ENCODE results near the gene GSG1L.

Gene GSG1L

DNA sequence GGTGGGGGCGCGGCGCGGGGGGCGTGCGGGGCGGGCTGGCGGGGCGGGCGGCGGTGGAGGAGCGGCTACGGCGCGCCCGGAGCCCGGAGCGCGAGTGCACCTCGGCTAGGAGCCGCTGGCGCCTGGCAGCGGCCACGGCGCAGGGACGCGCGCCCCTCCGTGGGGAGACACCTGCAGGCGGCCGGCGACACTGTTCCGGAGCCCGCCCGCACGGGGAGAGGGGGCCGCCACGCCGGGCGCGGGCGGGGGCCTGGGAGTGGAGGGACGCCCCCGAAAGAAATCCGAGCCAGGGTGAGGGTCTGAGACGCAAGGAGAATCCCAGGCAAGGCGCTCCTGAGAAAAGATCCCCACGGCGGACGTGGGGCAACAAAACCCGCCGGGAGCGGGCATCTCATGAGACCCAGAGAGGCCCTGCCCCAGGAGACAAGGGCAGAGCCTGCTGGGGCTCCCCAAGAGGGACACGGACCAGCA is at the start of gene GSG1L:
GSG1L (minus strand) TSS at position 124 of the 471 bp plus-strand sequence. CDS start 290 bp downstream, outside the sequence.
- no peak for DNase-seq (ENCODE audit: low read depth in 2 of 2, low spot score in 1 of 2)

DNA sequence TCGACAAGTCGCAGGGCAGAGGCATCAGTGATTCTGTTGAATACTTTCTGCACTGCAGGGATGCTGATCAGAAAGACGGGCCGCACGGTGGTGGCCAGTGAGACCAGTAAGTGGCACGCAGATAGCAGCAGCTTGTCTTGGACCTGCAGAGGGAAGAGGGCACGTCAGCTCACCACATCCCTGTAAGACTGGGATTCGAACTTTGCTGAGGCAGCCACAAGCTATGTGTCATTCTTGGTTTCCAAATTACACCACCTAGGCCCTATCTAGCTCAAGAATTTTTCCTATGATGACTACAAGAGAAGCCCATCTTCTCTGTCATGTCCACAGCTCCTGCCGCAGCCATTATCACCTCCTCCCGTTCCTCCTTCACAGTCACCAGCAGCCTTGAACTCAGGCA is 49.4 kb upstream of the GSG1L start:
- DNase-seq (ENCODE audit: low read depth in 2 of 2, low spot score in 1 of 2): no peak

DNA sequence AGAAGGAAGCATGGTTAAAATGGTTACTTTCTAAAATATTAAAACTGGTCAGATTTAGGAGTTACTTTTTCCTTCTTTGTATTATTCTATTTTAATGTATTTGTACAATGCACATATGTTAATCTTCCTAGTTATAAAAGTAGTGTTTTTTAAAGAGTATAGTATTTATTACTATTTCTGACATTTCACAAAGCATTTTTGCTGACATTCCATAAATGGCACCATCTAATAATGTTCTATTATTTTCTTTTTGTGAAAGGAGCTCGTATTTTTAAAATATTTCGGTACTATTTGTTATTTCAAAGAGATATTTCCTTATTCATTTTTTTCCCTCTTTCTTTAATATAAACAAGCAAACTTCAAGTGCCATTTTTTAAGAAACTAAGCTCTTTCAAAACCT is 47.5 kb upstream of the GSG1L start:
- DNase-seq (ENCODE audit: low read depth in 2 of 2, low spot score in 1 of 2): no peak

DNA sequence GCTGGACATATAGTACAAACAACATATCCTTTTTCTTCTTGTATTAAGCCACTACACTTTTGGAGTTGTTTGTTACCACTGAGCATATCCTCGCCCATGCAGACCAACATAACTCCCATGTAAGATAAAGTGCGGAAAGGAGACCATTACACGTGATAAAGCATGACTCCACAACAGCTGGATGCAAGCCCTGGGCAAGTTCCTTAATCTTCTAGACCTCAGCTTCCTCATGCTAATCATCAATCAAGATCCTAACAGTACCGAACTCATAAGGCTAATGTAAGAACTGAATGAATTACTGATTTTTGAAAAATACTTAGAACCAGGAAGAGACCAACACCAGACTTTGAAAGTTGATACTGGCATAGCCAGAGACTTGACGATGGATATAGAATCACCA is 47.0 kb upstream of the GSG1L start:
- no peak for DNase-seq (ENCODE audit: low read depth in 2 of 2, low spot score in 1 of 2)

DNA sequence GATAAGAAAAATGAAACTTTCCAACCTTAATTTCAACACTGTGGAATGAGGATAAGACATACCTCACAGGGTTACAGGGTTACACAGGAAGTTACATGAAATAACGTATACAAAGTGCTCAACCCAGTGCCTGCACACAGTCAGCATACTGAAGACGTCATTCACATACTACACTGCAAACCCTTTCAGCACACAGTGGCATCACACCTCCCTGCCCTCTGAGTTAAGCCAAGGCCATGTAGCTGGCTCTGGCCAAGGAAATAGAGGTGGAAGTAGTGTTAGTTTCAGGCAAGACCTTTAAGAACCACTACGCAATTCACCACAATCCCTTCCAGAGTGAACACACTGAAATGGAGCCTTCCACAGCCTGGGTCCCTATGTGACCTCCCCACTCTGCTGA is 46.6 kb upstream of the GSG1L start:
- DNase-seq (ENCODE audit: low read depth in 2 of 2, low spot score in 1 of 2): no peak

DNA sequence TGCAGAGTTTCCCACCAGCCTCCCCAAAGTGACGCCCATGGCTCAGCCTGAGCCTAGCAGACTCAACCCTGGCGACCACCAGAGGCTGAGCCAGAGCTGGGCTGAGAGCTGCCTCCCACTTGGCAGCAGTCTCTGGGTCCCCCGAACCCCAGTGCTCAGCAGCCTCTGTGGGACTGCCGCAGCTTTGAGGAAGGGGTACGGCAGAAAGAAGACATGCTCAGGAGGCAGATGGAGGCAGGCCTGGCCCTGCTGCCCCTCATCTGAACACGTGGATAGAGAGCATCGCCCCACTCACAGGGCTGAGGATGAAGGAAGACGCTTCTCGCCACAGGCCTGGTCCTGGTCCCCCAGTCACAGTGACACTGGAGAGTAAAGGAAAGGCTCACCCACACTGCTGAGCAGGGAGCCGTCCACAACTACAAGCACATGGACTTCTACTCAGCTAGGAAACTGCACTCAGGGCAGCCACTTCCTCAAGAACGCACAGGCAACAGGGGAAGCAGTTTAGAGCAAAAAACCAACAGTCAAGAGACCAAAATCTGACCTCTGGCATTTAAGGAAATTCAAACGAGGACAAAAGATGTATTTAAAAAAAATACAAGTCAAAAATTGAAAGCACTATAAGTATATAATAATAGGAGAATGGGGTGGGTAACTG is 45.2 kb upstream of the GSG1L start:
- DNase-seq (ENCODE audit: low read depth in 2 of 2, low spot score in 1 of 2): no peak

DNA sequence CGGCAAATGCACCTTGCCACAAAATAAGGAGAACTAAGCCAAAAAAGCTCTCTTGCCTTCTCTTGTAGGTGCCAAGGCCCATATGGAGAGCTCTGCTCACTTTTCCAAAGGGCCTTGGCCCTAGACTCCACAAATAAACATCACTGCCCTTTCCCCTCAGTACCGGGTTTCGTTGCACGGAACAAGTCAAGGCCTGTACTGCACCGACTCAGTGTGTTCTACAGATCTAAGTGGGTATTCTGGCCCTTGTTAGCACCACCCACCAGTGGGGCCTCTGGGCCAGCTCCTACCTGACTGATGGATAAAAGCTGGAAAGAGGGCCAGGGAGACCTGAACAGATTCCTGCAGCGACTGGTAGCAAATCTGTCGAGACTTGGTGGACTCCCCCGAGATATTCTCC is 43.7 kb upstream of the GSG1L start:
- DNase-seq (ENCODE audit: low read depth in 2 of 2, low spot score in 1 of 2): no peak

DNA sequence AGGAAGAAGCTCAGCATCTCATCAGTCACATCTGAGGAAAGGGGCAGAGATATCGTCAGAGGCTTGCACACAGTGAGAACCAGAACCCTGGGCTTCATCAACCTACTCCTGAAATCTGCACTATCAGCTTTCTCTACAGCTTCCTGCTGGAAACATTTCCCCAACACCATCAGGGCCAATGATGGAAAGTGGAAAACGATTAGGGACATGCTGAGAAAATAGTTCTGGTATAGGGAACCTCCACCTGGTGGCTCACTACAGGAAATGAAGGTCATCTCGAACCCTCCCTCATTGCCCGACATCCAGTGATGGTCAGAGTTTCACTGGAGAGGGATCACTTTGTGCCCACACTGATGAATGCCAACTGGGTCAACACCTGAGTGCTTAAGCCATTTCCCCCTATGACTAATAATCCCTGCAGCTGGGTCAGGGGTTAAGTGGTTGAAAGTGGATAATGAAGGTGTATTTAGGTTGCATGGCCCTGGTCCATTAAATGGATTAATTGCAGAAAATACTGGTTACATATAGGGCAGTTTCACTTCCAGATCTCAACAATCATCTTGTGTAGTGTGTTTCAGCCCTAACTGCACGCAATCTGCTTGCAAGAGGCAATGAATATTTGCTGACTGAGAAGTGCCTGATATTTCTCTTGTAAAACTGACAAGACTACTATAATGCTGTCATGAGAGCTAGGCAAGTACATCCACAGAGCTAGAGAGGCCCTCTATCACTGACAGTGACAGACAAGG is 43.1 kb upstream of the GSG1L start:
- DNase-seq (ENCODE audit: low read depth in 2 of 2, low spot score in 1 of 2): no peak

DNA sequence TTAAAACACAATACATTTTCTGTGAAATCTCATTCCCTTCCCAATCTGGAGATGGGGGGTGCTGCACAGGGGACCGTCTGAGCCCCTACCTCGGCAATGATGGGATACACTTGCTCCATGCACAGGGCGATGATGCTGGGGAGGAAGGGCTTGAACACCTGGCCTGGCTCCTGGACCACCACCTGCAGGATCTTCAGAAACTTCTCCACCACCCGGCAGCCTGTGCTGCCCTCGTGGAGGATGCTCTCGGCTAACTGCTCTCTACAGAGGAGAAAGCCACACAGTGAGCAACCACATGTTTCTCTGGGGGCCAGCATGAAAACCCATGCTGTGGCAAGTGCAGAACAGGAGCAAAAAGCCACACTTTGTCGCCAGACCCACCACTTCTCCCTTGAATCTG is 42.4 kb upstream of the GSG1L start:
- DNase-seq (ENCODE audit: low read depth in 2 of 2, low spot score in 1 of 2): no peak

DNA sequence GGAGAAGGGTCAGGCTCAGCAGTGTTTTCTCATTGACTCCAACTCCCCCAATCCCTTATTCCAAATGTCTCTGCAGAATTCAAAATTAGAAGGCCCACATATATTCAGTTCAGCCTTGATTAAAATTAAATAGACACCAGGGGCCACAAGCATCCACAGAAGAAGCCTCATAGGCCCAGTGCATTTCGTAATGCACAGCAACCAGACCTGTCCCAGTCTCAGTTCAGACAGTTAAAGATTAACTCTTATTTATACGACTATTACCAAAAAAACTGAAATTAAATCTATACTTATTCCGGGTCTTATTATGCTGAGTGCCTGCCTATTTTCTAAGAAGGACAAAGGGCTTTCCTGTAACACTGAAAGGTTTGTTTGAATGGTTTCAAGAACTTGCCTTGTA is 41.8 kb upstream of the GSG1L start:
- DNase-seq (ENCODE audit: low read depth in 2 of 2, low spot score in 1 of 2): no peak

DNA sequence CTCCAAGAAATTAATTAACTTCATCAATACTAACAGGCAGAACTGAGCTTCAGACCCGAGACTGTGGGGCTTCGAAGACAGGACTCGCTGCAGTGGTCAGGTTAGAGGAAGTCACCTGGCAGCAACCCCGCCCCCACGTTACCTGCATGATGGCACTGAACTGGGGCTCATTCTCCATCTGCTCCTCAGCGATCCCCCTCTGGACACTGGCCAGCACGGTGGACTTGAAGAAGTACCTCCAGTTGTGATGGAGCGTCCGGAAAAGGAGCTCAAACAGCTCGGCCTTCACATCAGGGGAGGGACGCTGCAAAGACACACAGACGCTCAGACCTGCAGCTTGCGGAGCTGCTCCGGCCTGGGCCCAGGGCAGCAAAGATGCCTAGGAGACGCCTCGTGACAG is 40.9 kb upstream of the GSG1L start:
- DNase-seq (ENCODE audit: low read depth in 2 of 2, low spot score in 1 of 2): no peak

DNA sequence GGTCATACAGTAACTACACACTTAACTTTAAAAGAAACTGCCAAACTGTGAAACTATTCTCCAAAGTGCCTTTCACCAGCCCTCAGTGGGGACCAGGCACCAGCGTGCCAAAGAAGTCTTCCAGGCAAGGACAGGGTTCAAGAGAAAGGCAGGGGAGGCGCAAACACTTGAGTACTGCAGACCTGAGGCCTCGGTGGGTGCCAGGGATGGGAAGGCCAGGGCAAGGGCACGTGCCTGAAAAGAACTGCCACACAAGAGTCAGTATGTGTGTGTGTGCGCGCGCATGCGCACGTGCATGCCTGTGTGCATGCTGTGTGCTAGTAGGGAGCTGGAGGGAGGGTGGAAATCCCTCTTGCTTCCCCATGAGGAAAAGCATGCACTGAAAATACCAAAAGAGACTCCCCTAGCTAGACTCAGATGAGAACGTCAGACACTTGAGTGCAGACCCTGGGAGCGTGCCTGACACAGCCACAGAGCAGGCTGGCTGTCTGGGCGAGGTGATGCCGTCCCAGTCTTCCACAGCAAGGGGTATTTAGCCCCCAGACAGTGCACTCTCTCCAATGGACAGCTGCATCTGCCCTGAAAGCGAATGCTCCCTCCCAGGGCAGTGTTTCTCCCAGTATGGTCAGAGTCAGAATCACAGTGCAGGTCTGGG is 40.1 kb upstream of the GSG1L start:
- no peak for DNase-seq (ENCODE audit: low read depth in 2 of 2, low spot score in 1 of 2)

DNA sequence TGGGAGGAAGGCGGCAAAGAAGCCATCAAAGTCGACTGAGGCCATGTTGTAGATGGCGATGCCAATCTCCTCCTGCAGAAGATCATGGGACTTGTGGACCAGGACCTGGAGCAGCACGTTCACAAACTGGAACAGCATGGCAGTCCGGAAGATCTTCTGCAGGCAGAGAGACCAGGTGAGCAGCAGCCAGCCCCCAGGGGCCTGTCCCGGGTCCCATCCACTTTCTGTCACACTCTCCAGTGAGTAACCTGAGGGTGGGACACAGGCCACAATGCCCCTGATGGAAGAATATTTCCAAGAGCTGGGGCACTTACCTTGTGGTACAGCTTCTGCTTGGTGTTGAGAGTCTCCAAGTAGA is 38.0 kb upstream of the GSG1L start:
- DNase-seq (ENCODE audit: low read depth in 2 of 2, low spot score in 1 of 2): no peak

DNA sequence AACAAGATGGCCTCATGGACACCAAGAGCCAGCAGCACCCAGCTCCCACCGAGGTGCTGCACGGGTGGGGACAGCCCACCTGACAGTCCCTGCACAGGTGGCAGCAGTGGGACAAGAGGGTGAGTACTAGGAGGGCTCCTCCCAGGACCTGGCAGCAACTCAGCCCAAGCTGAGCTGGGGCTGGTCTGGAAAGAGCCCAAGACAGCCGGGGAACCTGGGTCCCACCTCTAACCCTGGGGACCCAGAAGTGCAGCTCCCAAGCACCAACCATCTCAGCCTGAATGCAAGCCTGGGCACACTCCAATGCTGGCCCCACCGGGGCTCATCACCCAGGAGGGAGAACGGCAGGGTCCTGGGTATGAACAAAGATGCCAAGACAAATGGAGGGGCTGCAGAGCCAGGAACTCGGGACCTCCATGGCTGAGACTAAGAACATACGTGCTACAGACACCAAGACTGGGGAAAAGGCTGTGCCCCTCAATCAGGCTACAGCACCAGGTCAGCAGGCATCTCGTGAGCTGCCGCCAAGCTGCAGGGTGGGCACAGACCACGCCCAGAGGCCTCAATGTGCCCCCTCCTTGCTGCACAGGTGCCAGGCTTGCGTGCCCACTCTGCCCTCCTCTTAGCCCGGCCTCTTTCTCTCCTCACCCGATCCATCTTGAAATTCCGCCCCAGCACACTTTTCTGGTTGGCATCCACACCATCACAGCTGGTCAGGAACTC is 37.5 kb upstream of the GSG1L start:
- DNase-seq (ENCODE audit: low read depth in 2 of 2, low spot score in 1 of 2): no peak

DNA sequence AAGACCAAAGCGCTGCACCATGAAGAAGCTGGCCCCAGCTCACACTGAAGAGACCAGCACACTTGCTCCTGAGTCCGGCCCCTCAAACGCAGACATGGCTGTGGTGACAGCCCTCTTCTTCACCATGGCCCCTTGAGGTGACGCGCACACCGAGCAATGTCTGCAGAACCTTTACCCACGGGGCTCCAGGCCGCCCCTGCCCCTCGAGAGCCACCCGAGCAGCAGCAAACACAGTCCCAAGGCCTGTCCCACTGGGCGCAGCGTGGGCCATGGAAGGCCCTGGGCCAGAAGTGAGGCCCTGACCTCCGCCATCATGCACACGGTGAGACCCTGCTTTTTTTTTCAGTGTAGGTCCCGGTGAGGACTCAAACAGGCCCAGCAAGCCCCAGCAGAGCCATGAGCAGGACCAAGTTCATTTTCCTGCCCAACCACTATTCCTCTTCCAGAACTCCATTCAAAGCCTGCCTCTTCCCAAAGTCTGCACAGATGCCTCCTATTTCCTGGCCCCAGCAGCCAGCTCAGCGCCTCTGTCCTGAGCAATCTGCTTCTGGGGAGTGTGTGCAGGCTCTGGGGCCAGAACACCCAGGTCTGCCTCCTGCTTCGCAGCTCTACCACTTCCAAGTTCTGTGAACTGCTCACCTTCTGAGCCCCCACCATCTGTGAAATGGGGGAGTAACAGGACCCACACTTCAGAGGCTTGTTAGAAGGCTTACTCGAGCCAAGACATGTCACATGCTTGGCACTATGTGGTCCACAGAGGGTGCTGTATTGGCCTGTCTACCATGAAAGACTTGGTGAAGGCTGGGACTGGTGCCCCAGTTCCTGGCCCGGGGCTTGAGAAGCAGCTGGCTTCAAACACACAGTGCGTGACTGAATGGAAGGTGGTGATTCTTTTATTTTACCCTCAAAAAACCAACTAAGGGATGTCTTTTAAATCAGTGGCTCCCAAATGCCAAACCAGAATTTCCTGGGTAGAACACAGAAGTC is 35.7 kb upstream of the GSG1L start:
- DNase-seq (ENCODE audit: low read depth in 2 of 2, low spot score in 1 of 2): no peak

DNA sequence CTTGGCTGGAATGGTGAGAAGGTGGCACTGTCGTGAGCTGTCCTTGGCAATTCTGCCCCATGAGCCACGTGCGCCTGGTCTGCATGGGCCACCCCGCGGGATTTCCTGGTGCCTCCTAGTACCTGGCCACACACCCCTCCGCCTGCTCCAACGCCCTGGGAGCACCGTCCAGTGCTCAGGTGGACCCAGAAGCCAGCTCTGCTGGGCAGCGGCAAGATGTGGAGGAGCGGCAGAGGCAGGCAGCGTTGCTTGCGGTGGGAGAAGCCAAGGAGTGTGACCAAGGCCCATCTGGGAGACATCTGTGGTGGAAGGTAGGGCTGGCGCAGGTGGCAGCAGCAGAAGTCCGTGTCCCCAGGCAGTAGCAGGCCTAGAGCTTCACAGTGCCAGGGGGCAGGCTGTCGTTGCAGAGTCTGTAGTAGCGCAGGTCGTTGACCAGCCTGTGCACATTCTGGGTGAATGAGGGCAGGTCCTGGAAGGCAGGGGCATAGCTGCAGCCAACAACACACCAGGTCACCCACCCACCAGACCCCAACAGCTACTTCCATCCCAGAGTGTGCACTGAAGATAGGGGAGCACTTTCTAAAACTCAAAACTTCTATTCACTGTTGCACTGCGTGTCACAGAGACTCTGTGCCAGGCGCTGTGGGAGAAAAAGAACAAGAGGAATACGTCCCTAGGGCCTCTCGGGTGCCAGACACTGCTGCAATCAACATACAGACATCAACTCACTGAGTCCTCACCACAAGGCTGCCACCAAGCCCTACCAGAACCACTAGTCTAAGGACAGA is 34.9 kb upstream of the GSG1L start:
- DNase-seq (ENCODE audit: low read depth in 2 of 2, low spot score in 1 of 2): no peak

DNA sequence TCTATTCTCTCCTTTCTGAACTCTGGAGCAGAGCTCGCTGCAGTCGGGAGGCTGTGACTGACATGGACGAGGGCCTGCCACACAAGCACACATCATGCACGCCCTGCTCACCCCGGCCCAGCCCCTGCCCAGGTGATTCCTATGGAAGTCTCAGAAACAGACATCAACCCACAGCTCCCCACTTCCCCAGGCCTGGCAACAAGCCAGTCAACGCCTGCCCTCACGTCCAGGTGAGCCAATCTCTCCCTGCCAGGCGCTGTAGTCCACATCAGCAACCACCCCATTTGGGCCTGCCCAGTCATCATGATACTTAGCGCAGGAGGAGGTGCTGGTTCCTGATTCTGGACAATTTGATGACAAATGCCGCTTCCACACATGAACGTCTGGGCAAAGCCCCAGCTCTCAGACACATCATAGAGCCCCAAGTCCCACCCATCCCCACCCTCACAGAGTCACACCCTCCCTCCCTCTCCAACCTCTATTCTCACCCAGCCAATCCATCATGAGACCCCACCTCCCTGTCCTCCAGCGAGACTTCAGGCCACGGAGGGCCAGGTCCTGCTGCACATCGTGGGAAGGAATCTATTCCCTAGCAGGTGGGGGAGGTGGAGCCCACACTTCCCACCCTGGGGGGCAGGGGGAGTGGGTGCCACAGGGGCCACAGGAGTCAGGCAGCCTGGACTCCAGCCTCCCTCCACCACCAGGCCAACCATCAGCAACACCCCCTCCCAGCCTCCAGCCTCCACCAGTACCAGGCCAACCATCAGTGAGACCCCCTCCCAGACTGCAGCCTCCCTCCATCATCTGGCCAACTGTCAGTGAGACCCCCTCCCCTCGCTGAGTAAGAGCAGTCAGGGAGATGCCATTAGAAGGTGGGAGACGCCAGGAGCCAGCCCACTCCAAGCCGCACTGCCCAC is 33.7 kb upstream of the GSG1L start:
- no peak for DNase-seq (ENCODE audit: low read depth in 2 of 2, low spot score in 1 of 2)

DNA sequence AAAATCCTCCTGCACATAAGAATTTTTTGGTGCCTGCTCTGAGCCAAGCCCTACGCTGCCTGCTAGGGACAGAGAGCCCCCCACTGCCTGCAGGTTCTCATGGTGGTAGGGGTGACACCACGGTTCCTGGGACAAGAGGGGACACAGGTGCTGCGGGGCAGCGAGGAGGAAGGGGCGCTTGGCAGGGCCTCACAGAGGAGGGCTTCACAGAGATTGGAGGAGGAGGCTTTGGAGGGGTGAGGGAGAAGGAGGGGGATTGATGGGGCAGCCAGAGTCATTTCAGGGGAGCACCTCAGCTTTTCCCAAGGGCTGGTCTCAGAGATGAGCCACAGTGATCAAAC is 29.8 kb upstream of the GSG1L start:
- DNase-seq (ENCODE audit: low read depth in 2 of 2, low spot score in 1 of 2): no peak

All from stimulated activated CD8-positive, alpha-beta memory T cell treated with anti-CD3 and anti-CD28 coated beads, Interleukin-4, amount 100 ng/mL, for 4 hours (primary cell).